Skeletal muscle tissue (tissue), 4 donors: ENCODE results near the gene CD59. TPM values are rescaled to one million over a fixed set of nuclear protein-coding genes. Genes with fewer than 3 reads are reported as not detected.
A peak's percentile ranks its signal among the peaks of the same experiment; 100 is the strongest.

Experiments
- H3K27ac ChIP-seq: one replicate; pipeline ENCODE4 v1.7.0; 2013; ENCODE audit warnings: mild to moderate bottlenecking, low read depth, low read length, inconsistent platforms
- H3K27me3 ChIP-seq, 3 donors: one replicate each; pipeline ENCODE4 v1.7.0; 2013; ENCODE audit warnings: low read length in 3 of 3; ENCODE audit not compliant: control insufficient read depth in 3 of 3, insufficient read depth in 3 of 3
- H3K36me3 ChIP-seq, 3 donors: one replicate each; pipeline ENCODE4 v1.7.0; 2013; ENCODE audit warnings: low read length in 3 of 3; ENCODE audit not compliant: control insufficient read depth in 3 of 3, insufficient read depth in 3 of 3
- H3K4me1 ChIP-seq, 3 donors: one replicate each; pipeline ENCODE4 v1.7.0; 2013; ENCODE audit warnings: low read length in 3 of 3, mild to moderate bottlenecking in 3 of 3; ENCODE audit not compliant: control insufficient read depth in 3 of 3, insufficient read depth in 3 of 3
- H3K4me3 ChIP-seq, 3 donors: one replicate each; pipeline ENCODE4 v1.7.0; 2013; ENCODE audit warnings: low read length in 3 of 3
- H3K9ac ChIP-seq, 3 donors: one replicate each; pipeline ENCODE4 v1.7.0; 2013; ENCODE audit warnings: low read length in 3 of 3, mild to moderate bottlenecking in 3 of 3, moderate library complexity in 2 of 3, low read depth in 1 of 3
- H3K9me3 ChIP-seq, 3 donors: one replicate each; pipeline ENCODE4 v1.7.0; 2013; ENCODE audit warnings: low read length in 3 of 3; ENCODE audit not compliant: control insufficient read depth in 3 of 3
- total RNA-seq: library from RNA; depleted of rRNA; stranded (reverse); fragments of >200 nt; gene quantifications from one replicate; pipeline ENCODE4 v1.2.3, GENCODE V29; 2014
- donor health status: Osteomylitis.

Gene CD59, protein sequence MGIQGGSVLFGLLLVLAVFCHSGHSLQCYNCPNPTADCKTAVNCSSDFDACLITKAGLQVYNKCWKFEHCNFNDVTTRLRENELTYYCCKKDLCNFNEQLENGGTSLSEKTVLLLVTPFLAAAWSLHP
- total RNA-seq, result 64.7 TPM

DNA sequence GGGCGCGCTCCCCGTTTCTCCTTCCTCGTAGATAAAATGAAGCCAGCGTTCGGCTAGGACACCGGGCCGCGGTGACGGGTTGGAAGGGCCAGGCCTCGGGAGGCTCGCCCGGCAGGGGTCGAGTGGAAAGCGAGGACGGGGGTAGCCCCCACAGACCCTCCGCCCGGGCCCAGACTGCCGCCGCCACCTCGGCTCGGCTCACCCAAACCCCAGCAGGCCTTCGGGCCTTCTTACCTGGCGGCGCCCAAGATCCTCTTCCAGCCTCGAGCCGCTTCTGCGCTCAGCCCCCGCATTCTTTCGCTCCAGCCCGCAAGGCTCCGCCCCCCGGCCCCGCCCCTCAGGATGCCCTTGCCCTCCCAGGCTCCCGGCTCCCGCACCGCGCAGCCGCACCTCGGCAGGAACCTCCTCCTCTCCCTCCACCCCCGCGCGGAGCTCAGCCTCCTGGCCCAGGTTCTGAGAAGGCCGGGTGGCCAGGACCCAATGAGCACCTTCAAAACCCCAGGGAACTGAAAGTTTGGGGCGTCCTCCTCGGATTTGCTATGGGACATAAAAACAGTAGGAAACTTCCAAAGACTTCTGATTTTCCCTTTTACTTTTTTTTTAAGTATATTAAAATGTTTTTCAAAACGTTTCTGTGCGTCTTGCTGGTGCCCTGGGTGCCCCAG is at the start of gene CD59:
CD59 (minus strand) TSS at position 276 of the 665 bp plus-strand sequence. CDS start 13,978 bp downstream, outside the sequence.
- no peaks in the 10 kb centered on the region for H3K9me3 ChIP-seq
- peak within 1 kb of the TSS; percentile 97 for H3K27ac ChIP-seq
- H3K4me3 ChIP-seq, result peak within 1 kb of the TSS; percentile 84 to 95 (median 85)
- H3K9ac ChIP-seq, result peak within 1 kb of the TSS; percentile 93 to 98 (median 94)
- H3K27me3 ChIP-seq, result no peaks in the 10 kb centered on the region
- peaks cover 4 to 11% (median 11%) of the 10 kb centered on the region in 3 donors for H3K36me3 ChIP-seq
- H3K4me1 ChIP-seq, result peaks cover 29 to 45% (median 40%) of the 10 kb centered on the region in 3 donors

- Histone ChIP-seq H3K36me3 (no peaks in the 10 kb centered on the region), H3K9me3 (no peaks in the 10 kb centered on the region), H3K9ac (no peak overlapping the region), H3K4me1 (peaks cover 0 to 4% (median 2%) of the 10 kb centered on the region in 3 donors), H3K4me3 (no peak overlapping the region), H3K27ac (no peak overlapping the region), H3K27me3 (no peaks in the 10 kb centered on the region)
Measured at GRCh38 chr11:33785609-33786008, 49.4 kb upstream of the CD59 start.

DNA sequence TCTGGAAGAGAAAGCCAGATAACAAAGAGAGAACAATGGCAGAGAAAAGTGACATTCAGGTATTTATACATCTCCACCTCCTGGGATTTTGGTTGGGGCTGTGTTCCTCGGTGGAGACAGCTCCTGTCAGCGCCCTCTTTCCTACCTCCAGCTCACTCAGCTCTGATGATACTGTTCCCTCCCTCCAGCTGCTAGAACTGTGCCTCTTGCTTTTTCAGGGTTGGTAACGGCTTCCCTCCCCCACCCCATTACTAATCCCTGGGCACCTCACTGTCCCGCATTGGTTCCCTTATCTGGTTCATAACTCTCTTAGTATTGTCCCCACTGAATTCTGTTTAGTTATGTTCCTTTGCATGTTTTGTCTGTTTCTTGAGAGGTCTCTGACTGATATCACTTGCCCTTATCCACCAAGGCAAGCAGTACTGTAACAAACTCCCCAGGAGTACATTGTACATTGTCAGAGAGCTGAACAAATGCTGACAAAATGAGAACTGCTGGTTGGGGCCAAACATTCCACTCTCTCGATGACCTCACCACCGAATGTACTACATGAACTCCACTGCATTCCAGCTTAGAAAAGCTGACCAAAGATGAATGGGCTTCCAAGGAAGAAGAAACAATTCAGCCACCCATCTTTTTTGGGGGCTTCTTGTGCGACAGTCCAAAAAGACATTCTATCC is 43.8 kb upstream of the CD59 start:
- Histone ChIP-seq H3K36me3 (no peaks in the 10 kb centered on the region), H3K9ac (no peak overlapping the region), H3K4me1 (peaks cover 3 to 8% (median 6%) of the 10 kb centered on the region in 3 donors), H3K4me3 (no peak overlapping the region), H3K9me3 (no peaks in the 10 kb centered on the region), H3K27ac (no peak overlapping the region), H3K27me3 (peaks cover 0 to 2% (median 0%) of the 10 kb centered on the region in 3 donors)

DNA sequence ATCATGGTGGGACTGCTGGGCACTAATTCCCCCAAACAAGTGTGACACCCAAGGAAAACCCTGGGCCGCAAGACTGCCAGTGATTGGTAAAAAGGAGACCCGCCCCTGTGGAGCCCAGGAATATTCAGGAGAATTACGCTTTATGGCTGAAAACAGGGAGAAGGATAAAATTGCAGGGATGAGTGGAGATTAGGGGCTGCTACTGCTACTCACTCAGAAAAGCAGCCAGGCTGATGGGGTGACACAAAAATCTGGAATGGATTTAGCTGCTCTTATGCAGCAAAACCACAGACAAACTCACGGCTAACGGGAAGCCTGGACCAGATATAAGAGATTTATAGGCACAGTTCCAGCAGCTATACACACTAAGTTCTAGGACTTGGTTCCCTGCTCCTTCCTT is 42.5 kb upstream of the CD59 start:
- H3K27ac ChIP-seq, result no peak overlapping the region
- peaks cover 5 to 14% (median 8%) of the 10 kb centered on the region in 3 donors for H3K4me1 ChIP-seq

DNA sequence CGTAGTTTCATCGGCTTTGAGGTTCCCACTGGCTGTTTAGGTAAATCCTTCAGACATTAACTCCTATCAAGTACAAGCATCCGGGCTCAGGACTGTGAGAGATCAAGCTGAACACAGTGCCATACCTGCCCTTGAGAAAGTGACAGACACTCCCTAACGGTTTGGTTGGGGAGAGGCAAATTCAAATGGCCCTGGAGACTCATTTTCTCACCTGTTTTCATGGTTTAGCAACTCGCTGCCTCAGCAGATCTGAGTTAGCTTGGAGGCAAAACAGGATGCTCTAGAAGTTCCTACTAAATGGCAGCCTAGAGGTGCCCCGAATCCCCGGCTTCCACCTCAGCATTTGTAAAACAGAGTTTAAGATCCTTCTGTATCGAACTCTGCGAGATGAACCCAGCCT is 41.7 kb upstream of the CD59 start:
- Histone ChIP-seq H3K4me1 (peaks cover 12 to 22% (median 15%) of the 10 kb centered on the region in 3 donors), H3K9ac (no peak overlapping the region), H3K9me3 (no peaks in the 10 kb centered on the region), H3K4me3 (no peak overlapping the region), H3K27ac (no peak overlapping the region), H3K27me3 (peaks cover 0 to 2% (median 0%) of the 10 kb centered on the region in 3 donors), H3K36me3 (no peaks in the 10 kb centered on the region)

More for the DNA sequence above, 42.5 kb upstream of the CD59 start:
- no peaks in the 10 kb centered on the region for H3K36me3 ChIP-seq
- peaks cover 0 to 2% (median 0%) of the 10 kb centered on the region in 3 donors for H3K27me3 ChIP-seq
- no peaks in the 10 kb centered on the region for H3K9me3 ChIP-seq
- no peak overlapping the region for H3K9ac ChIP-seq
- no peak overlapping the region for H3K4me3 ChIP-seq

GRCh38 chr11:33775832-33776470 is 39.7 kb upstream of the CD59 start:
- Histone ChIP-seq H3K27ac (no peak overlapping the region), H3K36me3 (no peaks in the 10 kb centered on the region), H3K27me3 (peaks cover 0 to 2% (median 0%) of the 10 kb centered on the region in 3 donors), H3K9me3 (no peaks in the 10 kb centered on the region), H3K4me1 (peaks cover 18 to 36% (median 22%) of the 10 kb centered on the region in 3 donors), H3K9ac (peak overlapping the region in 1 of 3 donors; percentile 12), H3K4me3 (no peak overlapping the region)

DNA sequence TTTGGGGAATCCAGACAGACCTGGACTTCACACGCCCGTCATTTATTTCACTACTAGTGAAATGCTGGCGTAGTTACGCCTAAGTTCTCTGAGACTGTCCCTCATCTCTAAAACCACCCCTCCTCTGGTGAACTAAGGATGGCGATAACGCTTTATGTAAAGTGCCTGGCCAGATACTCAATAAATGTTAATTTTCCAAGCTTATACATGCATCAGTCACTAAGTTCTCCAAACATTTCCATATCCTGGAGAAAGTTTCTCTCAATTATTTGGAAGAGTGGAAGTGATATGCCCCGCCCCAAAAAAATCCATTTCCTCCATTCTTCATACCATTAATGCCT is 39.2 kb upstream of the CD59 start:
- Histone ChIP-seq H3K4me3 (peak overlapping the region in 1 of 3 donors; percentile 94), H3K36me3 (peaks cover 0 to 2% (median 0%) of the 10 kb centered on the region in 3 donors), H3K9ac (peak overlapping the region in 1 of 3 donors; percentile 5), H3K27ac (no peak overlapping the region), H3K9me3 (no peaks in the 10 kb centered on the region), H3K4me1 (peaks cover 18 to 36% (median 22%) of the 10 kb centered on the region in 3 donors), H3K27me3 (peaks cover 0 to 2% (median 0%) of the 10 kb centered on the region in 3 donors)

- H3K9me3 ChIP-seq, result no peaks in the 10 kb centered on the region
- peaks cover 0 to 7% (median 4%) of the 10 kb centered on the region in 3 donors for H3K36me3 ChIP-seq
- peaks cover 18 to 39% (median 22%) of the 10 kb centered on the region in 3 donors for H3K4me1 ChIP-seq
- H3K4me3 ChIP-seq, result peak overlapping the region; percentile 90 to 94 (median 90)
- peak overlapping the region; percentile 84 to 96 (median 95) for H3K9ac ChIP-seq
- H3K27ac ChIP-seq, result peak overlapping the region; percentile 86
- H3K27me3 ChIP-seq, result peaks cover 0 to 2% (median 0%) of the 10 kb centered on the region in 3 donors
Measured at GRCh38 chr11:33774736-33775466, 38.7 kb upstream of the CD59 start.

GRCh38 chr11:33773987-33774735 is 37.9 kb upstream of the CD59 start, which contains the start of gene FBXO3:
TSS of gene FBXO3 (minus strand) at chr11:33774520. CDS start at chr11:33774497, 23 bp downstream.
- H3K27ac ChIP-seq, result peak within 1 kb of the TSS; percentile 86
- H3K4me1 ChIP-seq, result peaks cover 18 to 39% (median 22%) of the 10 kb centered on the region in 3 donors
- peak within 1 kb of the TSS; percentile 89 to 96 (median 95) for H3K9ac ChIP-seq
- peak within 1 kb of the TSS; percentile 90 to 94 (median 90) for H3K4me3 ChIP-seq
- peaks cover 0 to 11% (median 7%) of the 10 kb centered on the region in 3 donors for H3K36me3 ChIP-seq
- no peaks in the 10 kb centered on the region for H3K9me3 ChIP-seq
- H3K27me3 ChIP-seq, result peaks cover 0 to 2% (median 0%) of the 10 kb centered on the region in 3 donors
